Measurements from ENCODE around the gene RXFP4. TPM values are rescaled to one million over a fixed set of nuclear protein-coding genes. Genes with fewer than 3 reads are reported as not detected.

The RXFP4 gene
- total and polyA plus RNA-seq, 9 of the 15 experiments (the other 6 are each of a cell fraction or from before 2014, with no cell fraction given), result 0.64 TPM; not detected in 8

DNA sequence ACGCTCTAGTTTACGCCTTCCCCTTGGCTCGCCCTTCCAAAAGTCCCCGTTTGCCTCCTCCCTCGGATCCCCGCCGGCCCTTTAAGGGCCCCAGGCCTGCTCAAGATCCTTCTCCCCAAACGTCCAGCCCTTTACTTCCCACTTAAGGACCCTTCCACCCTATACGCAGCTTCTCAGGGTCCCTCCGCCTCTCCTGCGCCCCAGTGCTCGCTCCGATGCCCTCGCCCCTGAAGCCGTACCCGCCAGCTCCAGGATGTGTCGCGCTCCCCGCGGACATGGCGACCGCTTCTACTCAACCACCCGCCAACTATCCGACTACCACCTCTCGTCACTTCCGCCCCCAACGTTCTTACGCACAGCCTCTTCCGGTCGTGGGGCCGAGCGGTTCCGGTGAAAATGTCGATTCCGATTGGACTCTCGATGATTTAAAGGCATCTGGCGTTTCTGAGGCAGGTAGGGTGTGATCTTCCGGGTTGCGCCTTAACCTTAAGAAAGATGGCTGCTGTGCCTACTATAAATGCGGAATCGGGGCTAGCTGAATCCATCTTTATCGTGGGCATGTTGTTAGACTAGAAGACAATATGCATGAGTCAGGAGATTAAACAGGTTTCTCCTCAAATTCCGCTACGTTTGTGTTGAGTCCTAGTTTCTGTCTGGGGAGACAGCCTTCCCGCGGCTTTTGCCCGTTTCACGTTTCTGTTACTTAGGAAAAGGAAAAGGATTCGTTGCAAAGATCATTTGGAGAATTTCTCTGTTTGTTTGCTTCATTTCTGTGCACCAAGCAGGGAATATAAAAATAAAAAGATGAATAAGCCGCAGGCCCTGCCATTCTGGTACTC lies 7.1 kb upstream of the RXFP4 start, which contains the start of gene KHDC4 (continued):
- TF ChIP-seq RUNX1 (IDR thresholded peaks at IDR 0.05; ENCODE audit: low read depth), result no peak
- TF ChIP-seq, protein P1, sequence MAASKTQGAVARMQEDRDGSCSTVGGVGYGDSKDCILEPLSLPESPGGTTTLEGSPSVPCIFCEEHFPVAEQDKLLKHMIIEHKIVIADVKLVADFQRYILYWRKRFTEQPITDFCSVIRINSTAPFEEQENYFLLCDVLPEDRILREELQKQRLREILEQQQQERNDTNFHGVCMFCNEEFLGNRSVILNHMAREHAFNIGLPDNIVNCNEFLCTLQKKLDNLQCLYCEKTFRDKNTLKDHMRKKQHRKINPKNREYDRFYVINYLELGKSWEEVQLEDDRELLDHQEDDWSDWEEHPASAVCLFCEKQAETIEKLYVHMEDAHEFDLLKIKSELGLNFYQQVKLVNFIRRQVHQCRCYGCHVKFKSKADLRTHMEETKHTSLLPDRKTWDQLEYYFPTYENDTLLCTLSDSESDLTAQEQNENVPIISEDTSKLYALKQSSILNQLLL (CRISPR knock-in tag; IDR thresholded peaks at IDR 0.05; ENCODE audit: borderline replicate concordance), result no peak
- TF ChIP-seq ZNF551 (CRISPR knock-in tag; IDR thresholded peaks at IDR 0.05), result no peak
- TF ChIP-seq, protein P2, sequence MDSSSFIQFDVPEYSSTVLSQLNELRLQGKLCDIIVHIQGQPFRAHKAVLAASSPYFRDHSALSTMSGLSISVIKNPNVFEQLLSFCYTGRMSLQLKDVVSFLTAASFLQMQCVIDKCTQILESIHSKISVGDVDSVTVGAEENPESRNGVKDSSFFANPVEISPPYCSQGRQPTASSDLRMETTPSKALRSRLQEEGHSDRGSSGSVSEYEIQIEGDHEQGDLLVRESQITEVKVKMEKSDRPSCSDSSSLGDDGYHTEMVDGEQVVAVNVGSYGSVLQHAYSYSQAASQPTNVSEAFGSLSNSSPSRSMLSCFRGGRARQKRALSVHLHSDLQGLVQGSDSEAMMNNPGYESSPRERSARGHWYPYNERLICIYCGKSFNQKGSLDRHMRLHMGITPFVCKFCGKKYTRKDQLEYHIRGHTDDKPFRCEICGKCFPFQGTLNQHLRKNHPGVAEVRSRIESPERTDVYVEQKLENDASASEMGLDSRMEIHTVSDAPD (CRISPR knock-in tag; IDR thresholded peaks at IDR 0.05), result no peak
- no peak for TF ChIP-seq RBM34 (IDR thresholded peaks at IDR 0.05; ENCODE audit: borderline replicate concordance, insufficient read depth, low read length)
- TF ChIP-seq, protein P3, sequence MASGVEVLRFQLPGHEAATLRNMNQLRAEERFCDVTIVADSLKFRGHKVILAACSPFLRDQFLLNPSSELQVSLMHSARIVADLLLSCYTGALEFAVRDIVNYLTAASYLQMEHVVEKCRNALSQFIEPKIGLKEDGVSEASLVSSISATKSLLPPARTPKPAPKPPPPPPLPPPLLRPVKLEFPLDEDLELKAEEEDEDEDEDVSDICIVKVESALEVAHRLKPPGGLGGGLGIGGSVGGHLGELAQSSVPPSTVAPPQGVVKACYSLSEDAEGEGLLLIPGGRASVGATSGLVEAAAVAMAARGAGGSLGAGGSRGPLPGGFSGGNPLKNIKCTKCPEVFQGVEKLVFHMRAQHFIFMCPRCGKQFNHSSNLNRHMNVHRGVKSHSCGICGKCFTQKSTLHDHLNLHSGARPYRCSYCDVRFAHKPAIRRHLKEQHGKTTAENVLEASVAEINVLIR (CRISPR knock-in tag; IDR thresholded peaks at IDR 0.05), result peak; percentile 79
- TF ChIP-seq ETV5 (CRISPR knock-in tag; IDR thresholded peaks at IDR 0.05; ENCODE audit: low read depth), result peak; percentile 76; the same call in 1 of the 2 replicates
- TF ChIP-seq KDM4B (IDR thresholded peaks at IDR 0.05; ENCODE audit: borderline replicate concordance in 2 of 2, low read depth in 1 of 2), result peak in 1 of 2 experiments; percentile 96; a peak in 2 of 4 replicates
- TF ChIP-seq, protein P4, sequence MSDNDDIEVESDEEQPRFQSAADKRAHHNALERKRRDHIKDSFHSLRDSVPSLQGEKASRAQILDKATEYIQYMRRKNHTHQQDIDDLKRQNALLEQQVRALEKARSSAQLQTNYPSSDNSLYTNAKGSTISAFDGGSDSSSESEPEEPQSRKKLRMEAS (CRISPR knock-in tag; IDR thresholded peaks at IDR 0.05), result peak; percentile 76
- TF ChIP-seq, protein P5, sequence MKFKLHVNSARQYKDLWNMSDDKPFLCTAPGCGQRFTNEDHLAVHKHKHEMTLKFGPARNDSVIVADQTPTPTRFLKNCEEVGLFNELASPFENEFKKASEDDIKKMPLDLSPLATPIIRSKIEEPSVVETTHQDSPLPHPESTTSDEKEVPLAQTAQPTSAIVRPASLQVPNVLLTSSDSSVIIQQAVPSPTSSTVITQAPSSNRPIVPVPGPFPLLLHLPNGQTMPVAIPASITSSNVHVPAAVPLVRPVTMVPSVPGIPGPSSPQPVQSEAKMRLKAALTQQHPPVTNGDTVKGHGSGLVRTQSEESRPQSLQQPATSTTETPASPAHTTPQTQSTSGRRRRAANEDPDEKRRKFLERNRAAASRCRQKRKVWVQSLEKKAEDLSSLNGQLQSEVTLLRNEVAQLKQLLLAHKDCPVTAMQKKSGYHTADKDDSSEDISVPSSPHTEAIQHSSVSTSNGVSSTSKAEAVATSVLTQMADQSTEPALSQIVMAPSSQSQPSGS (CRISPR knock-in tag; IDR thresholded peaks at IDR 0.05), result no peak
- TF ChIP-seq DMBX1 (CRISPR knock-in tag; IDR thresholded peaks at IDR 0.05; ENCODE audit: borderline replicate concordance), result no peak
- TF ChIP-seq NFE2 (IDR thresholded peaks at IDR 0.05; ENCODE audit: low read depth), result peak; percentile 67
- no peak for TF ChIP-seq XRCC5 (IDR thresholded peaks at IDR 0.05; ENCODE audit: low read depth, low read length)
- TF ChIP-seq MEIS2 (IDR thresholded peaks at IDR 0.05; ENCODE audit: partially characterized antibody), result peak; percentile 99
- no peak; the same call in 1 of the 2 replicates for TF ChIP-seq ZKSCAN1 (IDR thresholded peaks at IDR 0.05; ENCODE audit: low read depth, low read length)
- peak; percentile 93 for TF ChIP-seq RBBP5 (IDR thresholded peaks at IDR 0.05; ENCODE audit: borderline replicate concordance, insufficient read depth, low read length, poor library complexity, severe bottlenecking)
- TF ChIP-seq TBP (optimal IDR thresholded peaks at IDR 0.05; ENCODE audit: low read depth, low read length), result peak; percentile 96
